DOHH2 (cell line): ENCODE data around the gene RBM20.
"Not testable (repeated sequence)": the region's sequence is repeated elsewhere in the genome, so short reads cannot be mapped to it uniquely, and the experiment has no call there.

Source experiments
- H3F3A ChIP-seq: fragments of 200-600 bp; sonication (generic), shearing (Covaris generic); 2 replicates; pipeline ENCODE4 v1.6.0; 2016; ENCODE audit warnings: antibody characterized with exemption, mild to moderate bottlenecking; ENCODE audit not compliant: control insufficient read depth, insufficient read depth
- H3K27ac ChIP-seq: fragments of 200-600 bp; sonication (generic); 2 replicates; pipeline ENCODE4 v1.5.1; 2014; ENCODE audit warnings: low read depth, mild to moderate bottlenecking, low read length, moderate library complexity
- H3K27me3 ChIP-seq: fragments of 200-600 bp; sonication (generic); 2 replicates; pipeline ENCODE4 v1.6.1; 2014; ENCODE audit warnings: mild to moderate bottlenecking, low read length, mixed read lengths; ENCODE audit not compliant: control insufficient read depth
- H3K36me3 ChIP-seq: fragments of 200-600 bp; sonication (generic); 2 replicates; pipeline ENCODE4 v1.6.1; 2014; ENCODE audit warnings: mild to moderate bottlenecking, low read length, moderate library complexity, mixed read lengths; ENCODE audit not compliant: control insufficient read depth
- H3K4me1 ChIP-seq: fragments of 200-600 bp; sonication (generic); 2 replicates; pipeline ENCODE4 v1.6.1; 2014; ENCODE audit warnings: mild to moderate bottlenecking, low read length, mixed read lengths; ENCODE audit not compliant: control insufficient read depth
- H3K4me2 ChIP-seq: fragments of 200-600 bp; sonication (generic); 2 replicates; pipeline ENCODE4 v1.6.0; 2014; ENCODE audit warnings: mild to moderate bottlenecking, low read length, moderate library complexity
- H3K4me3 ChIP-seq: fragments of 200-600 bp; sonication (generic); 2 replicates; pipeline ENCODE4 v1.5.1; 2014; ENCODE audit warnings: mild to moderate bottlenecking, low read length, mixed read lengths
- H3K79me2 ChIP-seq: fragments of 200-600 bp; sonication (generic); 2 replicates; pipeline ENCODE4 v1.6.1; 2014; ENCODE audit warnings: mild to moderate bottlenecking, low read length, mixed read lengths; ENCODE audit not compliant: control insufficient read depth
- H3K9me2 ChIP-seq: fragments of 200-600 bp; sonication (generic); replicated peaks from 2 replicates; pipeline ENCODE4 v1.6.1; 2014; ENCODE audit warnings: mild to moderate bottlenecking, low read length, mixed read lengths; ENCODE audit not compliant: control insufficient read depth
- H3K9me3 ChIP-seq: fragments of 200-600 bp; sonication (generic); 2 replicates; pipeline ENCODE4 v1.6.1; 2014; ENCODE audit warnings: antibody characterized with exemption, low read length, mixed read lengths; ENCODE audit not compliant: control insufficient read depth, insufficient read depth
- H4K20me1 ChIP-seq: fragments of 200-600 bp; sonication (generic); 2 replicates; pipeline ENCODE4 v1.6.0; 2014; ENCODE audit warnings: low read depth, mild to moderate bottlenecking, antibody characterized with exemption, low read length, moderate library complexity; ENCODE audit not compliant: control insufficient read depth, insufficient read depth
- EZH2phosphoT487 ChIP-seq: fragments of 200-600 bp; sonication (generic); IDR thresholded peaks from 2 replicates; pipeline ENCODE4 v1.6.1; 2017; ENCODE audit warnings: borderline replicate concordance, mild to moderate bottlenecking, antibody characterized with exemption, low read length, moderate library complexity, mixed read lengths
- TF ChIP-seq, protein P1 (sequence below): fragments of 200-600 bp; sonication (generic); IDR thresholded peaks from one replicate; pipeline ENCODE4 v1.5.1; 2014; ENCODE audit warnings: antibody characterized with exemption, mild to moderate bottlenecking, low read depth, low read length; ENCODE audit not compliant: poor library complexity, severe bottlenecking

Gene RBM20

DNA sequence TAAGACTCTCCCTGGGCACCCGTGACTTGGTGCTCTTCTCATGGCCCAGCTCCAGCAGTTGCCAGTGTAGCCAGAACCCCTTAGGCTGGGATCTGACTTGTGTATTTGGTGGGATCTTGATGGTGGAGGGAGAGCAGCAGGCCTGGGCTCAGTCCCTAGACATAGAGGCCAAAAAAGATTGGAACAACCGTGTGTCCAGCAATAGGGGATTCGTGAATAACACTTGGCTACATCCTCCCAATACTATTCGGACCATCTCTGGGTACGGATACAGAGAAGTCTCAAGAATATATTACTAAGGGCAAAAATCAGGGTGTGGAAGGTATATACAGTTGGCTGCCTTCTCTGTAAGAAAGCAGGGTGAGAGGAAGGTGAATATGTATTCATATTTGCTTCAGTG, 17.2 kb downstream of the RBM20 start:
- H3K4me2 ChIP-seq = no peak overlapping the region
- no peaks in the 10 kb centered on the region for H3K9me2 ChIP-seq
- H3K27me3 ChIP-seq = peaks cover 15% of the 10 kb centered on the region
- H3K9me3 ChIP-seq = no peaks in the 10 kb centered on the region
- no peaks in the 10 kb centered on the region for H3K79me2 ChIP-seq
- peaks cover 11% of the 10 kb centered on the region for H3K4me1 ChIP-seq
- H4K20me1 ChIP-seq = no peaks in the 10 kb centered on the region
- H3K4me3 ChIP-seq = no peak overlapping the region
- no peaks in the 10 kb centered on the region for H3K36me3 ChIP-seq
- H3F3A ChIP-seq = no peaks in the 10 kb centered on the region
- no peak overlapping the region for H3K27ac ChIP-seq
- TF ChIP-seq, protein P1, sequence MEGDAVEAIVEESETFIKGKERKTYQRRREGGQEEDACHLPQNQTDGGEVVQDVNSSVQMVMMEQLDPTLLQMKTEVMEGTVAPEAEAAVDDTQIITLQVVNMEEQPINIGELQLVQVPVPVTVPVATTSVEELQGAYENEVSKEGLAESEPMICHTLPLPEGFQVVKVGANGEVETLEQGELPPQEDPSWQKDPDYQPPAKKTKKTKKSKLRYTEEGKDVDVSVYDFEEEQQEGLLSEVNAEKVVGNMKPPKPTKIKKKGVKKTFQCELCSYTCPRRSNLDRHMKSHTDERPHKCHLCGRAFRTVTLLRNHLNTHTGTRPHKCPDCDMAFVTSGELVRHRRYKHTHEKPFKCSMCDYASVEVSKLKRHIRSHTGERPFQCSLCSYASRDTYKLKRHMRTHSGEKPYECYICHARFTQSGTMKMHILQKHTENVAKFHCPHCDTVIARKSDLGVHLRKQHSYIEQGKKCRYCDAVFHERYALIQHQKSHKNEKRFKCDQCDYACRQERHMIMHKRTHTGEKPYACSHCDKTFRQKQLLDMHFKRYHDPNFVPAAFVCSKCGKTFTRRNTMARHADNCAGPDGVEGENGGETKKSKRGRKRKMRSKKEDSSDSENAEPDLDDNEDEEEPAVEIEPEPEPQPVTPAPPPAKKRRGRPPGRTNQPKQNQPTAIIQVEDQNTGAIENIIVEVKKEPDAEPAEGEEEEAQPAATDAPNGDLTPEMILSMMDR = no peak
- TF ChIP-seq EZH2phosphoT487 = no peak

DNA sequence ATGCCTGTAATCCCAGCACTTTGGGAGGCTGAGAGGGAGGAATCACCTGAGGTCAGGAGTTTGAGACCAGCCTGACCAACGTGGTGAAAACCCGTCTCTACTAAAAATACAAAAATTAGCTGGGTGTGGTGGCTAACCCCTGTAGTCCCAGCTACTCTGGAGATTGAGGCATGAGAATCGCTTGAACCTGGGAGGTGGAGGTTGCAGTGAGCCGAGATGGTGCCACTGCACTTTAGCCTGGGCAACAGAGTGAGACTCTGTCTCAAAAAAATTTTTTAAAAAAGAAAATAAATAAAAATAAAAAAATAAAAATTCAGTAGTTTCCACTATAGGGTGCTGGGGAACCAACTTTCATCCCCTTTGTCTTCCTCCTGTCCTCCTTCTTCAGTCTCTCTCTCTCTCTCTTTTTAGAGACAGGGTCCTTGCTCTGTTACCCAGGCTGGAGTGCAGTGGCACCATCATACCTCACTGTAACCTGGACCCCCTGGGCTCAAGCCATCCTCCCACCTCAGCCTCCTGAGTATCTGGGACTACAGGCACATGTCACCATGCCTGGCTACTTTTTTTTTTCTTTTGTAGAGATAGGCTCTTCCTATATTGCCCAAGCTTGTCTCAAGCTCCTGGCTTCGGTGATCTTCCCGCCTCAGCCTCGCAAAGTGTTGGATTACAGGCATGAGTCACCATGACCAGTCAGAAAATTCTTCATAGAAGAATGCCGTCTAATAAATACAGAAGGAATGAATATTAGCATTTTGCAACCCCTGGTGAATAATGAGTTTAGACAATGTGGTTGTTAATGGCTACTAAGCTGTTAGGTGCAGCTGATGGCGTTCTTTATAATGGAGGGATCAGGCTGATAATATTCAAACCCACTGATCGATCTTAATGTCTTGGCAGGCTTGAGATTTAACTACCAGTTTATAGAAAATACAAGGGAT, 20.6 kb downstream of the RBM20 start:
- Histone ChIP-seq H3F3A (no peaks in the 10 kb centered on the region), H3K9me2 (no peaks in the 10 kb centered on the region), H3K4me3 (no peak overlapping the region), H3K27ac (no peak overlapping the region), H3K9me3 (no peaks in the 10 kb centered on the region), H4K20me1 (no peaks in the 10 kb centered on the region), H3K79me2 (no peaks in the 10 kb centered on the region), H3K27me3 (peaks cover 20% of the 10 kb centered on the region), H3K4me1 (peaks cover 3% of the 10 kb centered on the region), H3K4me2 (no peak overlapping the region), H3K36me3 (no peaks in the 10 kb centered on the region)
- TF ChIP-seq EZH2phosphoT487 = no peak
- TF ChIP-seq, protein P1 = no peak

DNA sequence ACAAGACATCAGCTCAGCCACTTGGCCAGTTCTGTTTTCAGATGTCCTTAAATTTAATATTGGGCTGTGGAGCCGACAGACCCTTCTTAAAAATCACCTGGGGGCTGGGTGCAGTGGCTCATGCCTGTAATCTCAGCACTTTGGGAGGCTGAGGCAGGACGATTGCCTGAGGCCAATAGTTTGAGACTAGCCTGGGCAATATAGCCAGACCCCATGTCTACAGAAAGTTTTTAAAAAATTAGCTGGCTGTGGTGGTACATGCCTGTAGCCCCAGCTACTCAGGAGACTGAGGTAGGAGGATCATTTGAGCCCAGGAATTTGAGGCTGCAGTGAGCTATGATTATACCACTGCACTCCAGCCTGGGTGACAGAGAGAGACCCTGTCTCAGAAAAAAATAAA, 22.1 kb downstream of the RBM20 start:
- H3K9me2 ChIP-seq, H4K20me1 ChIP-seq, H3K4me1 ChIP-seq, H3K9me3 ChIP-seq, H3K4me2 ChIP-seq, H3F3A ChIP-seq, H3K27ac ChIP-seq, H3K79me2 ChIP-seq, H3K36me3 ChIP-seq, H3K4me3 ChIP-seq: not testable (repeated sequence)
- H3K27me3 ChIP-seq = peaks cover 18% of the 10 kb centered on the region

DNA sequence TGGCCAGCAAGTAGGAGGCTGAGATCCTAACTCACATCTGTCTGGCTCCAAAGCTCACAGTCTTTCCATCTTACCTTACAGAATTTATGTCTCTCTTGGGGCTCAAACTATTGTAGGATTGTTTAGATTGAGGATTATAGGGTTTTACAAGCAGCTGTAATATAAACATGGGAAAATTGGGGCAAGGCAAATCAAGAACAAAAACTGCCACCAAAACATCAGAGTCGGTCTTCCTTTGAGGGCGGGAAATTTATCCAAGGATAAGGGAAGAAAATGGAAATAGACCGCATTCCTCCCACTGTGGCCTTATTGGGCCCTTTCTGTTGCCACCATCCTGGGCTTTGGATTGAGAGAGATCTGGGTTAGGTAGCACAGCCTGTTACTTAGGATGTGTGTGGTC, 22.5 kb downstream of the RBM20 start:
- Histone ChIP-seq H3K27ac (no peak overlapping the region), H3K4me3 (no peak overlapping the region), H3F3A (no peaks in the 10 kb centered on the region), H3K4me2 (no peak overlapping the region), H3K79me2 (no peaks in the 10 kb centered on the region), H3K36me3 (no peaks in the 10 kb centered on the region), H3K27me3 (peaks cover 17% of the 10 kb centered on the region), H3K4me1 (peaks cover under 1% of the 10 kb centered on the region), H4K20me1 (no peaks in the 10 kb centered on the region), H3K9me3 (no peaks in the 10 kb centered on the region), H3K9me2 (no peaks in the 10 kb centered on the region)
- TF ChIP-seq, protein P1 = no peak
- TF ChIP-seq EZH2phosphoT487 = no peak
